Panc1 (cell line): ENCODE results near the gene KCNAB1. TPM values are rescaled to one million over a fixed set of nuclear protein-coding genes. Genes with fewer than 3 reads are reported as not detected.

Experiments used
- ATAC-seq: fragments of 200-7000 bp; cut with Tn5 transposase; 2 replicates; pipeline ENCODE4 v1.9.1; 2020; ENCODE audit warnings: mild to moderate bottlenecking, moderate library complexity
- BruUV-seq: library from RNA; stranded (reverse); fragments of 400-500 nt; replicated peaks from 2 replicates; lab custom pipeline; 2021; lab: Mats Ljungman, UMichigan
- CTCF ChIA-PET: fragments of 300-600 bp; sonication (Branson Sonifier 250); formaldehyde crosslinking; loops from one replicate; lab custom pipeline; 2022; ENCODE audit warnings: antibody characterized with exemption; lab: Charles Lee
- POLR2A ChIA-PET: fragments of 300-600 bp; sonication (Branson Sonifier 250); formaldehyde crosslinking; loops from one replicate; lab custom pipeline; 2022; ENCODE audit warnings: antibody characterized with exemption; lab: Charles Lee
- DNase-seq: peaks from one replicate; pipeline ENCODE4 v3.0.0-alpha.2; 2010; ENCODE audit warnings: low read depth, low spot score
- H3K27ac ChIP-seq: 2 replicates; pipeline ENCODE4 v1.5.1; 2011; ENCODE audit warnings: mild to moderate bottlenecking, low read length, inconsistent platforms
- H3K27me3 ChIP-seq: fragments of 200-500 bp; sonication (Bioruptor generic); 2 replicates; pipeline ENCODE4 v1.6.0; 2014; ENCODE audit warnings: low read length, inconsistent platforms; ENCODE audit not compliant: control insufficient read depth, insufficient read depth
- H3K36me3 ChIP-seq: fragments of 200-500 bp; sonication (Bioruptor generic); 2 replicates; pipeline ENCODE4 v1.5.1; 2014; ENCODE audit warnings: inconsistent platforms, mild to moderate bottlenecking, low read length, moderate library complexity; ENCODE audit not compliant: control insufficient read depth, insufficient read depth
- H3K4me1 ChIP-seq: 2 replicates; pipeline ENCODE4 v1.5.1; 2011; ENCODE audit warnings: inconsistent platforms, mild to moderate bottlenecking, low read length, moderate library complexity; ENCODE audit not compliant: control insufficient read depth, insufficient read depth
- H3K4me3 ChIP-seq, 2 experiments: 2 replicates each; pipeline ENCODE4 v1.5.1; 2011 to 2012; ENCODE audit warnings: low read depth in 2 of 2, low read length in 2 of 2, mild to moderate bottlenecking in 2 of 2, inconsistent platforms in 1 of 2, moderate library complexity in 1 of 2
- H3K9me3 ChIP-seq: fragments of 200-500 bp; sonication (Bioruptor generic); 2 replicates; pipeline ENCODE4 v1.5.1; 2014; ENCODE audit warnings: low read depth, mild to moderate bottlenecking, inconsistent platforms, low read length, moderate library complexity; ENCODE audit not compliant: control insufficient read depth, insufficient read depth
- POLR2AphosphoS5 ChIP-seq: IDR thresholded peaks from 2 replicates; pipeline ENCODE4 v1.6.1; 2012; ENCODE audit warnings: mild to moderate bottlenecking, low read depth, low read length, moderate library complexity
- SIN3A ChIP-seq: IDR thresholded peaks from 2 replicates; pipeline ENCODE4 v1.6.1; 2012; ENCODE audit warnings: low read depth, mild to moderate bottlenecking, low read length, moderate library complexity, borderline replicate concordance; ENCODE audit not compliant: insufficient read depth
- TCF7L2 ChIP-seq: IDR thresholded peaks from 2 replicates; pipeline ENCODE4 v1.6.1; 2011; ENCODE audit warnings: mild to moderate bottlenecking, low read depth, low read length, inconsistent platforms
- in situ Hi-C: cut with HindIII; loops from 2 replicates; pipeline ENCODE4 v1.10.0; 2016; ENCODE audit warnings: low sequenced_read_pairs, low pct_unique_long_range_greater_than_20kb
- intact Hi-C: fragments of 100-400 bp; cut with micrococcal nuclease; formaldehyde crosslinking; loops from one replicate; pipeline ENCODE4 v1.10.0; 2022; ENCODE audit not compliant: unreplicated experiment
- total RNA-seq: library from RNA; stranded (reverse); gene quantifications from one replicate; pipeline ENCODE4 v1.2.1, GENCODE V29; 2021; ENCODE audit not compliant: unreplicated experiment
- TF ChIP-seq, protein P1 (sequence below), 2 experiments: IDR thresholded peaks; 2 replicates each; pipeline ENCODE4 v1.6.1; 2011 to 2012; ENCODE audit warnings: low read depth in 2 of 2, control low read depth in 1 of 2, low read length in 1 of 2, mild to moderate bottlenecking in 1 of 2, moderate library complexity in 1 of 2; ENCODE audit not compliant: insufficient read depth in 1 of 2
- TF ChIP-seq, protein P2 (sequence below): fragments of 450-650 bp; IDR thresholded peaks from 2 replicates; pipeline ENCODE4 v1.5.1; 2017; ENCODE audit warnings: mild to moderate bottlenecking

The KCNAB1 gene
- total RNA-seq, 1 experiment from 2014 or later, result not detected

DNA sequence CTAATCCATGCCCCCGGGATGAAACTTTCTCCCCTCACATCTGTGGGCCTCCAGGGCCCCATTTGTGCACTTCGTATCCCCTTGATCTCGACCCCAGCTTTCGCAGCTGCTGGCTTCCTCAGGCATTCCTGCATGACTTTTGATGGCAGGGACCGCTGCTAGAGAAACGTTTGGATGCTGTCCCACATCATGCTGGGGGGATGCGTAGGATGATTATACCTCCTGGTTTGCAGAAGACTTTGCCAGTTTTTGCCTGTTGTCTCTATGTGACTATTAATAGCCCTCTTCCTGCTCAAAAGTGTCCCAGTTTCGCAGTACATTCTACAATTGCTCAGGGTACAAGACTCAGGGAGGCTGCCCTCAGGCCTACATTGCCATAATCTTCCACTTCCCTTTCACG lies 10.4 kb upstream of the KCNAB1 start:
- intact Hi-C loops, result no loop called here
- Histone ChIP-seq H3K27me3 (peaks cover 19% of the 10 kb centered on the region), H3K4me3 (no peak overlapping the region), H3K27ac (no peak overlapping the region), H3K9me3 (no peaks in the 10 kb centered on the region), H3K36me3 (no peaks in the 10 kb centered on the region), H3K4me1 (no peaks in the 10 kb centered on the region)
- ChIA-PET CTCF (no interaction called here), POLR2A (interaction anchor here (0.6 kb wide), 1 partner anchor 57 kb away, joined by 3 read pairs; no protein-coding TSS in a partner anchor)
- no peak for DNase-seq
- no TSS peak for BruUV-seq
- TF ChIP-seq TCF7L2 (no peak), POLR2AphosphoS5 (no peak), SIN3A (no peak)
- TF ChIP-seq, protein P1, sequence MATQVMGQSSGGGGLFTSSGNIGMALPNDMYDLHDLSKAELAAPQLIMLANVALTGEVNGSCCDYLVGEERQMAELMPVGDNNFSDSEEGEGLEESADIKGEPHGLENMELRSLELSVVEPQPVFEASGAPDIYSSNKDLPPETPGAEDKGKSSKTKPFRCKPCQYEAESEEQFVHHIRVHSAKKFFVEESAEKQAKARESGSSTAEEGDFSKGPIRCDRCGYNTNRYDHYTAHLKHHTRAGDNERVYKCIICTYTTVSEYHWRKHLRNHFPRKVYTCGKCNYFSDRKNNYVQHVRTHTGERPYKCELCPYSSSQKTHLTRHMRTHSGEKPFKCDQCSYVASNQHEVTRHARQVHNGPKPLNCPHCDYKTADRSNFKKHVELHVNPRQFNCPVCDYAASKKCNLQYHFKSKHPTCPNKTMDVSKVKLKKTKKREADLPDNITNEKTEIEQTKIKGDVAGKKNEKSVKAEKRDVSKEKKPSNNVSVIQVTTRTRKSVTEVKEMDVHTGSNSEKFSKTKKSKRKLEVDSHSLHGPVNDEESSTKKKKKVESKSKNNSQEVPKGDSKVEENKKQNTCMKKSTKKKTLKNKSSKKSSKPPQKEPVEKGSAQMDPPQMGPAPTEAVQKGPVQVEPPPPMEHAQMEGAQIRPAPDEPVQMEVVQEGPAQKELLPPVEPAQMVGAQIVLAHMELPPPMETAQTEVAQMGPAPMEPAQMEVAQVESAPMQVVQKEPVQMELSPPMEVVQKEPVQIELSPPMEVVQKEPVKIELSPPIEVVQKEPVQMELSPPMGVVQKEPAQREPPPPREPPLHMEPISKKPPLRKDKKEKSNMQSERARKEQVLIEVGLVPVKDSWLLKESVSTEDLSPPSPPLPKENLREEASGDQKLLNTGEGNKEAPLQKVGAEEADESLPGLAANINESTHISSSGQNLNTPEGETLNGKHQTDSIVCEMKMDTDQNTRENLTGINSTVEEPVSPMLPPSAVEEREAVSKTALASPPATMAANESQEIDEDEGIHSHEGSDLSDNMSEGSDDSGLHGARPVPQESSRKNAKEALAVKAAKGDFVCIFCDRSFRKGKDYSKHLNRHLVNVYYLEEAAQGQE (IDR thresholded peaks at IDR 0.05; ENCODE audit: insufficient read depth in 1 of 2, low read depth in 2 of 2, low read length in 1 of 2), result no peak
- TF ChIP-seq, protein P2, sequence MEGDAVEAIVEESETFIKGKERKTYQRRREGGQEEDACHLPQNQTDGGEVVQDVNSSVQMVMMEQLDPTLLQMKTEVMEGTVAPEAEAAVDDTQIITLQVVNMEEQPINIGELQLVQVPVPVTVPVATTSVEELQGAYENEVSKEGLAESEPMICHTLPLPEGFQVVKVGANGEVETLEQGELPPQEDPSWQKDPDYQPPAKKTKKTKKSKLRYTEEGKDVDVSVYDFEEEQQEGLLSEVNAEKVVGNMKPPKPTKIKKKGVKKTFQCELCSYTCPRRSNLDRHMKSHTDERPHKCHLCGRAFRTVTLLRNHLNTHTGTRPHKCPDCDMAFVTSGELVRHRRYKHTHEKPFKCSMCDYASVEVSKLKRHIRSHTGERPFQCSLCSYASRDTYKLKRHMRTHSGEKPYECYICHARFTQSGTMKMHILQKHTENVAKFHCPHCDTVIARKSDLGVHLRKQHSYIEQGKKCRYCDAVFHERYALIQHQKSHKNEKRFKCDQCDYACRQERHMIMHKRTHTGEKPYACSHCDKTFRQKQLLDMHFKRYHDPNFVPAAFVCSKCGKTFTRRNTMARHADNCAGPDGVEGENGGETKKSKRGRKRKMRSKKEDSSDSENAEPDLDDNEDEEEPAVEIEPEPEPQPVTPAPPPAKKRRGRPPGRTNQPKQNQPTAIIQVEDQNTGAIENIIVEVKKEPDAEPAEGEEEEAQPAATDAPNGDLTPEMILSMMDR, result no peak
- in situ Hi-C loops, result no loop called here
- no peak for ATAC-seq

DNA sequence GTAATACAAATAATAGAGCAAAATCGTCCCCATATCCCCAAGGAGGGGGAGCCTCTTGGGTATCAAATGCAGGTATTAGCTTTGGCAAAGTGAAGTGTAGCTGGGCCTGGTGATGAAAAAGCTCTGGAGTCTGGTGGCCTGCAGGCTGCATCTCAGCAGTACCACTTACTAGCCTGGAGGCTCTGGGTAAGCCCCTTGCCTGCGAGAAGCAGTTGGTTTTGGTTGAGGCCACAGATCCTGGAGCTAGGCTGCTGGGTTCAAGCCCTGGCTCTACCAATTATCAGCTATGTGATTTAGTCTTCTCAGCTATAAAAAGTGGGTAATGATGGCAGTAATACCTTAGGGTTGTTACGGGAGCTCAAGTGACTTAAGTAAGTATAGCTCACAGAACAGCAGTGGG lies 6.1 kb downstream of the KCNAB1 start:
- Histone ChIP-seq H3K4me1 (no peaks in the 10 kb centered on the region), H3K27ac (no peak overlapping the region), H3K4me3 (no peak overlapping the region), H3K27me3 (peaks cover 3% of the 10 kb centered on the region; the same call in 1 of the 2 replicates), H3K36me3 (no peaks in the 10 kb centered on the region), H3K9me3 (no peaks in the 10 kb centered on the region)
- TF ChIP-seq, protein P2, result no peak
- in situ Hi-C loops, result no loop called here
- CTCF ChIA-PET, result no interaction called here
- ATAC-seq (no peak), DNase-seq (no peak)
- intact Hi-C loops, result no loop called here
- BruUV-seq, result no TSS peak
- POLR2A ChIA-PET, result no interaction called here
